BLaER1 (cell line): Measurements from ENCODE around the gene FAM98B.

ENCODE experiments used
- H3K27ac ChIP-seq: shearing (Covaris generic); formaldehyde crosslinking; 2 replicates; pipeline ENCODE4 v1.8.1; 2022
- H3K27me3 ChIP-seq: shearing (Covaris generic); formaldehyde crosslinking; 2 replicates; pipeline ENCODE4 v1.8.1; 2022
- H3K36me3 ChIP-seq: shearing (Covaris generic); formaldehyde crosslinking; 2 replicates; pipeline ENCODE4 v1.8.1; 2022
- H3K4me1 ChIP-seq: shearing (Covaris generic); formaldehyde crosslinking; 2 replicates; pipeline ENCODE4 v1.8.1; 2022
- H3K4me2 ChIP-seq: shearing (Covaris generic); formaldehyde crosslinking; 2 replicates; pipeline ENCODE4 v1.8.1; 2022
- H3K4me3 ChIP-seq: shearing (Covaris generic); formaldehyde crosslinking; 2 replicates; pipeline ENCODE4 v1.8.1; 2022
- H3K9ac ChIP-seq: shearing (Covaris generic); formaldehyde crosslinking; 2 replicates; pipeline ENCODE4 v1.8.1; 2022
- H3K9me3 ChIP-seq: shearing (Covaris generic); formaldehyde crosslinking; 2 replicates; pipeline ENCODE4 v1.8.1; 2022
- H4K20me1 ChIP-seq: shearing (Covaris generic); formaldehyde crosslinking; 2 replicates; pipeline ENCODE4 v1.8.1; 2022
- Cebpa-rat ChIP-seq: shearing (Covaris generic); IDR thresholded peaks from 2 replicates; pipeline ENCODE4 v1.8.1; 2022

Gene FAM98B

GRCh38 chr15:38517312-38517975 lies 63.5 kb downstream of the FAM98B start:
- H3K36me3 ChIP-seq = peaks cover 22% of the 10 kb centered on the region

GRCh38 chr15:38518084-38518483 lies 64.2 kb downstream of the FAM98B start:
- Histone ChIP-seq H3K27me3 (no peaks in the 10 kb centered on the region), H3K9me3 (no peaks in the 10 kb centered on the region), H3K4me2 (no peak overlapping the region), H3K4me1 (peaks cover 12% of the 10 kb centered on the region), H3K36me3 (peaks cover 17% of the 10 kb centered on the region), H4K20me1 (no peaks in the 10 kb centered on the region), H3K9ac (no peak overlapping the region), H3K27ac (no peak overlapping the region), H3K4me3 (no peak overlapping the region)
- TF ChIP-seq Cebpa-rat = no peak

More at GRCh38 chr15:38517312-38517975, 63.5 kb downstream of the FAM98B start:
- Histone ChIP-seq H3K27me3 (no peaks in the 10 kb centered on the region), H3K9me3 (no peaks in the 10 kb centered on the region), H3K4me1 (peaks cover 12% of the 10 kb centered on the region), H3K4me2 (no peak overlapping the region), H3K9ac (no peak overlapping the region), H3K27ac (no peak overlapping the region), H3K4me3 (no peak overlapping the region), H4K20me1 (no peaks in the 10 kb centered on the region)
- TF ChIP-seq Cebpa-rat = no peak

- no peaks in the 10 kb centered on the region for H3K27me3 ChIP-seq
- H3K4me1 ChIP-seq = peaks cover 2% of the 10 kb centered on the region
- no peak for TF ChIP-seq Cebpa-rat
- H3K4me3 ChIP-seq = no peak overlapping the region
- no peaks in the 10 kb centered on the region for H3K9me3 ChIP-seq
- H3K27ac ChIP-seq = no peak overlapping the region
- H3K36me3 ChIP-seq = peaks cover 26% of the 10 kb centered on the region
- H3K9ac ChIP-seq = no peak overlapping the region
- no peaks in the 10 kb centered on the region for H4K20me1 ChIP-seq
- H3K4me2 ChIP-seq = no peak overlapping the region
These were observed 66.1 kb downstream of the FAM98B start for GRCh38 chr15:38520035-38520434.

- Histone ChIP-seq H3K4me2 (no peak overlapping the region), H3K36me3 (peaks cover 26% of the 10 kb centered on the region), H3K27ac (no peak overlapping the region), H3K4me3 (no peak overlapping the region), H4K20me1 (peaks cover 1% of the 10 kb centered on the region; the same call in 1 of the 2 replicates), H3K27me3 (no peaks in the 10 kb centered on the region), H3K9me3 (no peaks in the 10 kb centered on the region), H3K9ac (no peak overlapping the region), H3K4me1 (no peaks in the 10 kb centered on the region)
- no peak for TF ChIP-seq Cebpa-rat
These were observed 67.4 kb downstream of the FAM98B start for GRCh38 chr15:38521316-38521715.

- Histone ChIP-seq H3K27ac (no peak overlapping the region), H3K4me3 (no peak overlapping the region), H3K9me3 (no peaks in the 10 kb centered on the region), H3K9ac (no peak overlapping the region), H3K4me2 (no peak overlapping the region), H4K20me1 (peaks cover 13% of the 10 kb centered on the region; the same call in 1 of the 2 replicates), H3K27me3 (no peaks in the 10 kb centered on the region), H3K4me1 (no peaks in the 10 kb centered on the region), H3K36me3 (peaks cover 20% of the 10 kb centered on the region)
- no peak for TF ChIP-seq Cebpa-rat
These were observed 69.0 kb downstream of the FAM98B start for GRCh38 chr15:38522922-38523321.

GRCh38 chr15:38524156-38524555 lies 70.2 kb downstream of the FAM98B start:
- H3K27me3 ChIP-seq = no peaks in the 10 kb centered on the region
- peaks cover 15% of the 10 kb centered on the region for H3K36me3 ChIP-seq
- H3K9me3 ChIP-seq = no peaks in the 10 kb centered on the region
- no peak overlapping the region for H3K9ac ChIP-seq
- no peak for TF ChIP-seq Cebpa-rat
- no peak overlapping the region for H3K4me2 ChIP-seq
- H3K4me1 ChIP-seq = no peaks in the 10 kb centered on the region
- H4K20me1 ChIP-seq = peaks cover 13% of the 10 kb centered on the region; the same call in 1 of the 2 replicates
- H3K4me3 ChIP-seq = no peak overlapping the region
- H3K27ac ChIP-seq = no peak overlapping the region

GRCh38 chr15:38525489-38525888 lies 71.6 kb downstream of the FAM98B start:
- TF ChIP-seq Cebpa-rat = no peak
- Histone ChIP-seq H3K4me3 (no peak overlapping the region), H3K27me3 (no peaks in the 10 kb centered on the region), H4K20me1 (peaks cover 13% of the 10 kb centered on the region; the same call in 1 of the 2 replicates), H3K36me3 (peaks cover 15% of the 10 kb centered on the region), H3K27ac (no peak overlapping the region), H3K9me3 (no peaks in the 10 kb centered on the region), H3K4me2 (no peak overlapping the region), H3K9ac (no peak overlapping the region), H3K4me1 (no peaks in the 10 kb centered on the region)

- H3K27me3 ChIP-seq = no peaks in the 10 kb centered on the region
- no peak overlapping the region for H3K9ac ChIP-seq
- no peak overlapping the region for H3K4me3 ChIP-seq
These were observed 72.2 kb downstream of the FAM98B start for GRCh38 chr15:38526158-38526557.

GRCh38 chr15:38528294-38528693 lies 74.4 kb downstream of the FAM98B start:
- H3K9ac ChIP-seq = no peak overlapping the region
- H3K4me2 ChIP-seq = no peak overlapping the region

More at GRCh38 chr15:38526158-38526557, 72.2 kb downstream of the FAM98B start:
- H4K20me1 ChIP-seq = peaks cover 16% of the 10 kb centered on the region
- TF ChIP-seq Cebpa-rat = no peak
- H3K9me3 ChIP-seq = no peaks in the 10 kb centered on the region
- H3K27ac ChIP-seq = no peak overlapping the region
- peaks cover 16% of the 10 kb centered on the region for H3K36me3 ChIP-seq
- no peak overlapping the region for H3K4me2 ChIP-seq
- no peaks in the 10 kb centered on the region for H3K4me1 ChIP-seq

GRCh38 chr15:38530113-38530512 lies 76.2 kb downstream of the FAM98B start:
- Histone ChIP-seq H3K4me3 (no peak overlapping the region), H3K36me3 (peaks cover 17% of the 10 kb centered on the region), H3K27me3 (no peaks in the 10 kb centered on the region), H3K27ac (no peak overlapping the region), H3K9me3 (no peaks in the 10 kb centered on the region), H3K4me2 (no peak overlapping the region), H3K9ac (no peak overlapping the region), H4K20me1 (peaks cover 23% of the 10 kb centered on the region), H3K4me1 (no peaks in the 10 kb centered on the region)
- no peak for TF ChIP-seq Cebpa-rat

More at GRCh38 chr15:38528294-38528693, 74.4 kb downstream of the FAM98B start:
- Histone ChIP-seq H3K27me3 (no peaks in the 10 kb centered on the region), H3K4me3 (no peak overlapping the region), H4K20me1 (peaks cover 23% of the 10 kb centered on the region), H3K4me1 (no peaks in the 10 kb centered on the region), H3K36me3 (peaks cover 20% of the 10 kb centered on the region), H3K9me3 (no peaks in the 10 kb centered on the region), H3K27ac (no peak overlapping the region)
- no peak for TF ChIP-seq Cebpa-rat
